Fibroblast of pulmonary artery (primary cell): ENCODE results near the gene MCEMP1.

Experiments used
- DNase-seq: peaks from one replicate; pipeline ENCODE4 v3.0.0-alpha.2; 2010; ENCODE audit warnings: low read depth
- H3K4me3 ChIP-seq: replicated peaks from 2 replicates; pipeline ENCODE4 v1.5.1; 2011; ENCODE audit warnings: low read depth, mild to moderate bottlenecking, control low read depth, low read length, moderate library complexity
- TF ChIP-seq, protein P1 (sequence below): IDR thresholded peaks from 2 replicates; pipeline ENCODE4 v1.5.1; 2011; ENCODE audit warnings: mild to moderate bottlenecking, control low read depth, low read length, inconsistent platforms; ENCODE audit errors: missing control alignments

The MCEMP1 gene

GRCh38 chr19:7662657-7663056 lies 14.2 kb upstream of the MCEMP1 start:
- no peak for DNase-seq
- TF ChIP-seq, protein P1, sequence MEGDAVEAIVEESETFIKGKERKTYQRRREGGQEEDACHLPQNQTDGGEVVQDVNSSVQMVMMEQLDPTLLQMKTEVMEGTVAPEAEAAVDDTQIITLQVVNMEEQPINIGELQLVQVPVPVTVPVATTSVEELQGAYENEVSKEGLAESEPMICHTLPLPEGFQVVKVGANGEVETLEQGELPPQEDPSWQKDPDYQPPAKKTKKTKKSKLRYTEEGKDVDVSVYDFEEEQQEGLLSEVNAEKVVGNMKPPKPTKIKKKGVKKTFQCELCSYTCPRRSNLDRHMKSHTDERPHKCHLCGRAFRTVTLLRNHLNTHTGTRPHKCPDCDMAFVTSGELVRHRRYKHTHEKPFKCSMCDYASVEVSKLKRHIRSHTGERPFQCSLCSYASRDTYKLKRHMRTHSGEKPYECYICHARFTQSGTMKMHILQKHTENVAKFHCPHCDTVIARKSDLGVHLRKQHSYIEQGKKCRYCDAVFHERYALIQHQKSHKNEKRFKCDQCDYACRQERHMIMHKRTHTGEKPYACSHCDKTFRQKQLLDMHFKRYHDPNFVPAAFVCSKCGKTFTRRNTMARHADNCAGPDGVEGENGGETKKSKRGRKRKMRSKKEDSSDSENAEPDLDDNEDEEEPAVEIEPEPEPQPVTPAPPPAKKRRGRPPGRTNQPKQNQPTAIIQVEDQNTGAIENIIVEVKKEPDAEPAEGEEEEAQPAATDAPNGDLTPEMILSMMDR = no peak
- H3K4me3 ChIP-seq = no peak overlapping the region

- DNase-seq = no peak
- TF ChIP-seq, protein P1 = no peak
- H3K4me3 ChIP-seq = no peak overlapping the region
These were observed 13.2 kb upstream of the MCEMP1 start for GRCh38 chr19:7663706-7664105.

DNA sequence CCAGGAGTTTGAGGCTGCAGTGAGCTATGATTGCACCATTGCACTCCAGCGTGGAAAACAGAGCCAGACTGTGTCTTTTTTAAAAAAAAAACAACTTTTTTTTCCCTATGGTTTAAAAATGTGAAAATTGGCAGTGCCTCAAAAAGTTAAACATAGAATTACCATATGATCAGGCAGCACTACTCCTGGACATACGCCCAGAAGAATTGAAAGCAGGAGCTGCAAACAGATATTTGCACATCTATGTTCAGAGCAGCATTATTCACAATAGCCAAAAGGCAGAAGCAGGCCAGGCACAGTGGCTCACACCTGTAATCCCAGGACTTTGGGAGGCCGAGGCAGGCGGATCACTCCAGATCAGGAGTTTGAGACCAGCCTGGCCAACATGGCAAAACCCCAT lies 11.8 kb upstream of the MCEMP1 start:
- TF ChIP-seq, protein P1 = no peak
- DNase-seq = peak; percentile 71
- no peak overlapping the region for H3K4me3 ChIP-seq

DNA sequence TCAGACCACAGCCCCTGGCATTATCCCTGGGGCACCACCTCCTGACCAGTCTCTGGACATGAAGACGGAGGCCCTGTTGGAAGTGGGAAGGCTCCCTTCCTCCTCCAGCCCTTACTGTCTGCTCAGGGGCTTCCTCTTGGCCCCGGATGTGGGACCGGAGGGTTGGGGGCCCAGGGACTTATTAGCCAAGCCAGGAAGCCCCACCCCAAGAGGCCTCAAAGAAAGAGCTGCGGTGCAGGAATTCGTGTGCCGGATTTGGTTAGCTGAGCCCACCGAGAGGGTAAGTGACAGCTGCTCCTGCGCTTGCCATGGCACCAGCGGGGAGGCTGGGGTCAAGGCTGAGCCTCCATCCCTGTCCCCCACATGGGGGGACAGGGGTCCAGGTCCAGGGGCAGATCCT lies 8.0 kb upstream of the MCEMP1 start, which contains the start of gene RETN:
Gene RETN (plus strand): TSS at position 208 of the 400 bp plus-strand sequence. CDS start 278 bp downstream, outside the sequence.
- TF ChIP-seq, protein P1 = no peak
- no peak within 1 kb of the TSS for H3K4me3 ChIP-seq
- DNase-seq = no peak

GRCh38 chr19:7669641-7670040 lies 7.2 kb upstream of the MCEMP1 start:
- TF ChIP-seq, protein P1 = no peak
- no peak for DNase-seq
- no peak overlapping the region for H3K4me3 ChIP-seq

GRCh38 chr19:7670150-7670783 lies 6.6 kb upstream of the MCEMP1 start:
- TF ChIP-seq, protein P1 = no peak
- no peak overlapping the region for H3K4me3 ChIP-seq
- DNase-seq = no peak

DNA sequence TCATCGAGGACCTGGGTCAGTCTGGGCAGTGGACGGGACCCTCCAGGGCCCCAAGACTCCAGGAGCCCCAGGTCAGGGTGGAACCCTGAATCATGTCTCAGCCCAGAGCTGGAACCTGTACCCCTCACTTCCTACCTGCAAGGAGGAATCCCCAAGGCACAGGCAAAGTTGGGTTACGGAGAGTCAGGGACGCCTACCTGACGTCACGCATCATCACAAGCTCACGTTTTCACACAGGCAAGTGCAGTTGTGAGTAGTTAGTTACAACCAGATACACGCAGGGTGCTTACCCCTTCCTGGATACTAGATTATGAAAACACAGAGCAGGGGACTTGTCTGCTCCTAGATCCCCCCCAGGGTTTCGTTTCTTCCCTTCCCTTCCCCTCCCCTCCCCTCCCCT lies 6.1 kb upstream of the MCEMP1 start:
- no peak for DNase-seq
- TF ChIP-seq, protein P1 = no peak
- H3K4me3 ChIP-seq = no peak overlapping the region
